Lung (tissue), 12 donors: ENCODE measurements around the gene CELF2. TPM values are rescaled to one million over a fixed set of nuclear protein-coding genes. Genes with fewer than 3 reads are reported as not detected.

ENCODE experiments used
- ATAC-seq: fragments of 200-7000 bp; cut with Tn5 transposase; one replicate; pipeline ENCODE4 v1.9.1; 2020; ENCODE audit warnings: moderate number of reproducible peaks; ENCODE audit not compliant: insufficient read depth, low FRiP score
- DNase-seq, 3 donors: peaks; one replicate each; pipeline ENCODE4 v3.0.0-alpha.2; 2013 to 2017
- H3K27ac ChIP-seq, 2 donors: one replicate each; pipeline ENCODE4 v1.5.1; 2013; ENCODE audit warnings: mild to moderate bottlenecking in 2 of 2, moderate library complexity in 2 of 2, control low read depth in 1 of 2, inconsistent platforms in 1 of 2, low read depth in 1 of 2, low read length in 1 of 2
- H3K27me3 ChIP-seq, 3 donors: one replicate each; pipeline ENCODE4 v1.5.1; 2013; ENCODE audit warnings: low read length in 2 of 3; ENCODE audit not compliant: control insufficient read depth in 3 of 3, insufficient read depth in 3 of 3
- H3K36me3 ChIP-seq, 4 donors: one replicate each; pipeline ENCODE4 v1.5.1; 2013; ENCODE audit warnings: low read length in 4 of 4, mild to moderate bottlenecking in 1 of 4, moderate library complexity in 1 of 4; ENCODE audit not compliant: control insufficient read depth in 4 of 4, insufficient read depth in 4 of 4
- H3K4me1 ChIP-seq, 5 donors: one replicate each; pipeline ENCODE4 v1.5.1; 2013; ENCODE audit warnings: low read length in 5 of 5, mild to moderate bottlenecking in 2 of 5, moderate library complexity in 1 of 5; ENCODE audit not compliant: control insufficient read depth in 5 of 5, insufficient read depth in 5 of 5
- H3K4me3 ChIP-seq: one replicate; pipeline ENCODE4 v1.5.1; 2013; ENCODE audit warnings: mild to moderate bottlenecking, control low read depth, moderate library complexity
- H3K9ac ChIP-seq, 2 donors: one replicate each; pipeline ENCODE4 v1.5.1; 2013; ENCODE audit warnings: low read length in 2 of 2, control low read depth in 1 of 2; ENCODE audit not compliant: insufficient read depth in 1 of 2
- H3K9me3 ChIP-seq, 4 donors: one replicate each; pipeline ENCODE4 v1.5.1; 2013; ENCODE audit warnings: low read length in 3 of 4, mild to moderate bottlenecking in 1 of 4, moderate library complexity in 1 of 4; ENCODE audit not compliant: control insufficient read depth in 4 of 4, insufficient read depth in 3 of 4
- CTCF ChIP-seq: IDR thresholded peaks from 2 replicates; pipeline ENCODE4 v1.5.1; 2012; ENCODE audit warnings: mild to moderate bottlenecking; ENCODE audit errors: control extremely low read depth, extremely low read depth
- WGBS, 2 donors: extraction: QIAGEN DNeasy Blood & Tissue Kit; methylation state at CpG; one replicate each; pipeline ENCODE4 v1.1.7; 2013; 5-methylcytosine and 5-hydroxymethylcytosine counted together
- polyA plus RNA-seq, 2 donors: library from polyadenylated mRNA; stranded (reverse); fragments of 200-250 nt; gene quantifications; one replicate each; pipeline ENCODE4 v1.2.1, GENCODE V29; 2013
- total RNA-seq, 2 donors: library from RNA; depleted of rRNA in 1 of 2; stranded (reverse); fragments of >200 nt in 1 of 2; gene quantifications; one replicate each; pipeline ENCODE4 v1.2.1, GENCODE V29; 2014 to 2021
- donor health status: control.
- donor health status: control.
- donor health status: Bipolar disorder and iron deficiency.
- donor health status: healthy.
- donor health status: DM: yes; HTN: yes; CAD: no.

The CELF2 gene
- total and polyA plus RNA-seq, 4 donors, result 13.6 to 115 (median 63.7) TPM

- no peaks in the 10 kb centered on the region for H3K27me3 ChIP-seq
- no peak overlapping the region for H3K9ac ChIP-seq
- peaks cover 0 to 2% (median 0%) of the 10 kb centered on the region in 4 donors for H3K36me3 ChIP-seq
- DNase-seq, result no peak
- no peak for TF ChIP-seq CTCF
- no peak overlapping the region for H3K4me3 ChIP-seq
- ATAC-seq, result no peak
- H3K27ac ChIP-seq, result no peak overlapping the region
- WGBS, 2 donors, result 82 to 97% methylated on average over 2 of the region's 2 CpGs
- no peaks in the 10 kb centered on the region for H3K9me3 ChIP-seq
- no peaks in the 10 kb centered on the region for H3K4me1 ChIP-seq
Measured at GRCh38 chr10:10975647-10976046, 42.0 kb upstream of the CELF2 start.

- DNase-seq (no peak), ATAC-seq (no peak)
- peak overlapping the region in 1 of 2 donors; percentile 3 for H3K27ac ChIP-seq
- TF ChIP-seq CTCF, result no peak
- no peaks in the 10 kb centered on the region for H3K4me1 ChIP-seq
- peaks cover 0 to 2% (median 0%) of the 10 kb centered on the region in 4 donors for H3K36me3 ChIP-seq
- WGBS, 2 donors, result 75% methylated on average over 4 of the region's 4 CpGs
- no peak overlapping the region for H3K4me3 ChIP-seq
- no peak overlapping the region for H3K9ac ChIP-seq
- H3K9me3 ChIP-seq, result no peaks in the 10 kb centered on the region
- no peaks in the 10 kb centered on the region for H3K27me3 ChIP-seq
Measured at GRCh38 chr10:10976652-10977051, 41.0 kb upstream of the CELF2 start.

GRCh38 chr10:10977226-10977956, 40.3 kb upstream of the CELF2 start:
- no peaks in the 10 kb centered on the region for H3K9me3 ChIP-seq
- H3K27me3 ChIP-seq, result no peaks in the 10 kb centered on the region
- no peaks in the 10 kb centered on the region for H3K4me1 ChIP-seq
- TF ChIP-seq CTCF, result no peak
- no peak for DNase-seq
- H3K27ac ChIP-seq, result no peak overlapping the region
- ATAC-seq, result peak; percentile 29
- no peak overlapping the region for H3K9ac ChIP-seq
- H3K36me3 ChIP-seq, result peaks cover 0 to 2% (median 0%) of the 10 kb centered on the region in 4 donors
- 70 to 74% methylated on average over 2 of the region's 2 CpGs for WGBS, 2 donors
- no peak overlapping the region for H3K4me3 ChIP-seq
